ENCODE results near the gene ULK1. TPM values are rescaled to one million over a fixed set of nuclear protein-coding genes. Genes with fewer than 3 reads are reported as not detected.
"Not testable (repeated sequence)": the region's sequence is repeated elsewhere in the genome, so short reads cannot be mapped to it uniquely, and the experiment has no call there.

The ULK1 gene
- total RNA-seq, 1 donor from 2014 or later, result 21.9 TPM

DNA sequence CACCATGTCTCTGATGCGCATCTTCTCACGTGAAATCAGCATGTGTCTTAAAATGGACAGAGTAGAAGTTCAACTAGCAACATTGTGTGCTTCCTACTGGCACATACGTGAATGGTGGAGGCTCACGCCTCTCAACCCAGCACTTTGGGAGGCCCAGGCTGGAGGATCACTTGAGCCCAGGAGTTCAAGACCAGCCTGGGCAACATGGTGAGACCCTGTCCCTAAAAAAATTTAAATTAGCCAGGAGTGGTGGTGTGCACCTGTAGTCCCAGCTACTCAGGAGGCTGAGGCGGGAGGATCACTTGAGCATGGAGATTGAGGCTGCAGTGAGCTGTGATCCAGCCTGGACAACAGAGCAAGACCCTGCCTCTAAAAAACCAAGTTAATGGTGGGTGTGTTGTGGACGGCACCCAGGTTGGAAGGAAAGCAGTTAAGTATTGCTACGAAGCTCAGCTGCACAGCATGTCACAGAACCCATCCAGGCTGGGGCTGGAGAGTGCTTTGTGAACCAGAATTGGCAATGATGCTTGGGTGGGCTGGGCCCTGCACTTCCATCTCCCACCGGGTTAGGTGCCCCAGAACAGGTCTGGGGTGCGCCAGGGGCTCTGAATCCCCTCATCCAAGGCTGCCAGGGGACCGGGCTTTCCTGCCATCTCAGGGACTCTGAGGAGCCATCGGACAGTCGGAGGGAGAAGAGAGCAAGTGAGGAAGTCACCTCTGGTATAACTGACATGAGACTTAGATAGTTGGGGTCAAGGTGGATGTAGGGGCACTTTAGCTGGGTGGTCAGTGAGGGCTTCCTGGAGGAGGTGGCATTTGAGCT, 33.0 kb upstream of the ULK1 start:
- no peak for DNase-seq (ENCODE audit: extremely low read depth, low read depth, low spot score)

DNA sequence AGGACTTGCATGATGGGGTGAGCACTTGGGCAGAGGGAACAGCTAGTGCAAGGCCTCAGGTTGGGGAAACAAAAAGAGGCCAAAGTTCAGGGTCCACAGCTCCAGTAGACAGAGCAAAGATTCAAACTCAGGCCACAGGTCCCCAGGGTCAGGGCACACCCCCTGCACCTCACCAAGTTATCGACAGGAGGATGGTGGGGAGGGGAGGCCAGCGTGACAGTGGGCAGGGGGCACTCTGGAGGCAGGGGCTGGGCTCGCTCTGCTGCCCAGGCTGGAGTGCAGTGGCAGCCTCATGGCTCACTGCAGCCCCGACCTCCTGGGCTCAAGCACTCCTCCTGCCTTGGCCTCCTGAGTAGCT, 32.4 kb upstream of the ULK1 start:
- DNase-seq (ENCODE audit: extremely low read depth, low read depth, low spot score), result no peak

DNA sequence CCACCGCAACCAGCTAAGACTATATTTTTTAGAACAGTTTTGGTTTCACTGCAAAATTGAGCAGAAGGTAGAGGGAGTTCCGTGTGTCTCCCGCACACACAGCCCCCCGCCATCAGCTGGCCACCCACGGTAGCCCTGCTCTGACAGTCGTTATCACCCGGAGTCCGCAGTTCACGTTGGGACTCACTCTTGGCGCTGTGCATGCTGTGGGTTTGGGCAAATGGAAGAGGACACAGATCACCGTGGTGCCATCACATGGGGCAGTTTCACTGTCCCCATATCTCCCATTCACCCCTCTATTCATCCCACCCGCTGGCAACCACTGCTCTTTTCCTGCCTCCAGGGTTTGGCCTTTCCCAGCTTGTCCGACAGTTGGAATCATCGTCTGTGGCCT, 31.8 kb upstream of the ULK1 start:
- DNase-seq (ENCODE audit: extremely low read depth, low read depth, low spot score), result no peak

DNA sequence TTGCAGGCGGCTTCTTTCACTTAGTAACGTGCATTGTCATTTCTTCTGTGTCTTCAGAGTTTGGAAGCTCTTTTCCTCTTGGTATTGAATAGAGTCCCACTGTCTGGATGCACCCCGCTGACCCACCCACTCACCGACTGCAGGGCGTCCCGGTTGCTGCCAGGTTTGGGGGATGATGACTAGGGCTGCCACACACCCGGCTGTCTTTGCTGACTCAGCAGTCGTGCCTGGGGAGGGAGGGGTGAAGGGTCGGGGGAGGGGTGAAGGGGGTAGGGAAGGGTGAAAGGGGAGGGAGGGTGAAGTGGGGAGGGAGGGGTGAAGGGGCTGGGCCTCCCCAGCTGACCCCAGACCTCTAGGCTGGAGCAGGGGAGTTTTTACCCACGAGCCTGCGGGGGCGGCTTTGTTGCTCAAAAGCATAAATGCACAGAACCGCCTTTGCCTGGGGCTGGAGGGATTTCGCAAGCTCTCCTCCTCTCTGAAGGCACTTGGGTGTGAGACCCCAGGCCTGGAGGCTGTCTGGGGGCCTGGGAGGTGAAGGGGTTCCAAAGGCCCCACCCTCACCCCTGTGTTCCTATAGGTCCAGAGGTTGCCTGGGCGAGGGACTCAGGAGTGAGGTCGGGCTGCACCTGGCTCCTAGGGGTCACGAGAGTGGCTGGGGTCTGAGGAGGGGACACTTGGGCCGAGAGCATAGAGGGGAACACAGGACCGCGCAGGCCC, 31.3 kb upstream of the ULK1 start:
- no peak for DNase-seq (ENCODE audit: extremely low read depth, low read depth, low spot score)

DNA sequence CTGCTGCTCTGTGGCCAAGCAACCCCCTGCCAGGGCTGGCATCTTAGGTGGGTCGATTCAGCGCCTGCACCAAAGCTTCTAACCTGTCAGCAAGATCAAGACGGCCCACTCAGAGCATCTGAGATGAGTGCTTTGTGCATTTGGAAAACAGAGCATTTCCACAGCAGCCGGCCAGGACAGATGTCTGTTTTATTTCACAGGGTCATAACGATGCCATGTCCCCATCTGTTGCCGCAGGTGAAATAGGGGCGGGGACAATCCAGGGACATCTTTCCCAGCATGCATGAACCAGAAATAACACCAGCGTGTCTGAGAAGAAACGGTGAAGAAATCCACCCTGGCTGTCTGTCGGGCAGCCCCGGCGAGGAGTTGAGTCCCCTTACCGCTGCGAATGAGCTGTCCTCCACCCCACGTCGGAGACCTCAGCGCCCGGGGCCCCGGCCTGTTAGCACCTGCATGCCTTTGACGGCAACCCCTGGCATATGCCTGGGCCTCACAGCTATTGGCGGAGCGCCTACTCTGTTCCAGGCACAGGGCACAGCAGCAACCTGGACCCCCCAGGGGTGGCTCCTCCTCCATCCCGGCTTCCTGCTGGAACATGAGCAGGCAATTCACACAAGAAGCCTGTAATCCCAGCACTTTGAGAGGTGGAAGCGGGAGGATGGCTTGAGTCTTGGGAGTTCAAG, 30.6 kb upstream of the ULK1 start:
- no peak for DNase-seq (ENCODE audit: extremely low read depth, low read depth, low spot score)

DNA sequence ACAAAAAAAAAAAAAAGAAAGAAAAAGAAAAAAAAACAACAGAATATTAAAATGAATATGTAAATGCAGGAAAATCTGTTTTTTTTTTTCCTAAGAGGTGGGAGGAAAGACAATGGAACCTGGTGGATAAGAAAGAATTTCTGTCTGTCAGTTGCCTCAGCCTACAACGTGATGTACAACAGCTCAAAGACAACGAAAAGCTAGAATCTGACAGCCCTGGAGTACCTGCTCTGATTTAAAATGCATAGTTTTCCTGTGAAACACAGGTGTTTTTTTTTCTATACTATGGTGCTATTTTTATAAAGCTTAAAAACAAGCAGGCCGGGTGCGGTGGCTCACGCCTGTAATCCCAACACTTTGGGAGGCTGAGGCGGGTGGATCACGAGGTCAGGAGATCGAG, 30.0 kb upstream of the ULK1 start:
- DNase-seq (ENCODE audit: extremely low read depth, low read depth, low spot score), result no peak

DNA sequence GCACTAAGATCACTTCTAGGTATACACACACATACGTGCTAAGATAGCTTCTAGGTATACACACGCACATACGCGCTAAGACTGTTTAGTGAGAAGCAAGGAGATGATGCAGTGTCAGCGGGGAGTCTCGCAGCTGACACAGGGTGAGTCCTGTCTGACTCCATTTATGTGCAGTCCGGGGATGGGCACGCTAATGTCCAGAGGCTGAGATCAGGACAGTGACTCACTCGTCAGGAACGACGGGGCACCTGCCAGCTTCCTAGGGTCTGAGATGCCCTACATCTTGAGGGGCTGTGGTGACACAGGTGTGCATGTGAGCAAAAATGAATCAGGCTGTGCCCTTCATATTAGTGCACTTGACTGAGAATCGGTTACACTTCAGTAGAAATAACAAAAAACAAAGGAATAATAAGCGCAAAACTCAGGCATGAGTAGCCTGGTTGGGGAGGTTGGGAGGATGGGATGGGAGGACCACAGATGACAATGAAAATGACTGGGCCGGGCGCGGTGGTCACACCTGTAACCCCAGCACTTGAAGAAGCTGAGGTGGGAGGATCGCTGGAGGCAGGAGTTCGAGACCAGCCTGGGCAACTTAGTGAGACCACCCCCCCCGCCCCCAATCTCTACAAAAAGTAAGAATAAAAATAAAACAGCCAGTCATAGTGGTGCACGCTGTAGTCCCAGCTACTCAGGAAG, 29.1 kb upstream of the ULK1 start:
- DNase-seq (ENCODE audit: extremely low read depth, low read depth, low spot score), result no peak

DNA sequence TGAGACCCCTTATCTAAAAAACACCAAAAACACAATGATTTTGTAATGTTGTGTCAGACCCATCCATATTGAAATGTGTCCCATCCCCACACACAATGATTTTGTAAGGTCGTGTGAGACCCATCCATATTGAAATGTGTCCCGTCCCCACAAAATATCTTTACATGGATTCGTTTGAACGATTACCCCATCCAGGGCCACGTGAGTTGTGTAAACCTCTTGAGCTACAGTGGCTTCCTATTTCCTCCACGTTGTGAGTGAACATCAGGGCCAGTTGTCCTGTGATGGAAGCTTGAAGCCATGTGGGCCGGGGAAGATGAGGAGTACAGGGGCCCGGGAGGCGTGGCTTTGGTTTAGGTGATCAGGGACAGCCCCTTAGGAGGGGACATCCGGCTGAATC, 27.0 kb upstream of the ULK1 start:
- DNase-seq (ENCODE audit: extremely low read depth, low read depth, low spot score), result no peak

DNA sequence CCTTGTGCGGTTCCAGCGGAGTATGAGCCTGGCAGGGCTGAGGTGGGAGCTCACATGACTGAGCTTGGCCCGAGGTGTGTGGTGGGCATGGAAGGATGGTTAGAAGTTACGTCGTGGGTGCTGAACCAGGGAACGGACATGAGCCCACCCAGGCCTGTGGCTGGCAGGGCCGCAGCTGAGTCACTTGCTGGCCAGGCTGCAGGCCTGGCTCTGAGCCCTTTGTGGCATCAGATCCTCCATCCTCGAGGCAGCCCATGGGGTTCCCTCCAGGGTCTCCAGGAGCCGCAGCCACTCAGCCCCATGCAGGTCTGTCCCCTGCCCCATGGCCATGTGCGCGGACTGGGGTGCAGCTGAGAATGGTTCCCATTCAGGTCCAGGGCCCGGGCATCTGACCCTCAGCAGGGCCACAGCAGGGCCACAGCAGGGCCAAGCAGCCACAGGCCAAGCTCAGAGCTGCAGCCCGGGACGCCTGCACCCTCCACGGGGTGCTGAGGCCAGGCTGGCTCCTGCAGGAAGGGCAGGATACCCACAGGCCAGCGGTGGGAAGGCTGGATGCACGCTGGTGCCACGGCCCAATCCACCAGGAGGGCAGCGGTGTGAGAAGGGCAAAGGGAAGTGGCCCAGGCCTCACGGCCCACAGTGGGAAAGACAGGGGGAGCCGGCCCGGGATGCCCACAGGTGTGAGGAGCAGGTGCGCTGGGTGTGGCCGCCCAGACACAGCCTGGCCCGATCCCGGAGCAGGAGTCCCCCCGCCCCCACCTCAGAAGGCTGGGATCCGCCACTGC, 26.3 kb upstream of the ULK1 start:
- DNase-seq (ENCODE audit: extremely low read depth, low read depth, low spot score), result no peak

DNA sequence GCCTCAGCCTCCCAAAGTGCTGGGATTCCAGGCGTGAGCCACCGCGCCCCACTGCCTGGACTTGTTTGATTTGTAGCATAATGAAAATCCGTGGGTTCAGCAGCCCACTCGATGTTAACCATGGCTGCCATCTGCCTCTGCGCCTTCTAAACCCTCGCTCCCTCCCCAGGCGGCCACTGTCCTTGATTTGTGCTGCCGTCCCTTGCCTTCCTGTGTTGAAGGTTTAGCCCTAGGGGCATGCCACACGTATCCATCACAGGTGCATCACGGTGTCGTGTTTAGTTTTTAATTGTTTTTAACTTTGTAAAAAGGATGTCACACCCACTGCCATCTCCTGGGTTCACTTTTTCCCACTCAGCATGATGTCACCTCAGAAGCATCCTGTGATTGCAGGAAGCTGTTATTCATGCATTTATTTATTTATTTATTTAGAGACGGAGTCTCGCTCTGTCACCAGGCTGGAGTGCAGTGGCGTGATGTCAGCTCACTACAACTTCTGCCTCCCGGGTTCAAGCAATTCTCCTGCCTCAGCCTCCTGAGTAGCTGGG, 24.5 kb upstream of the ULK1 start:
- no peak for DNase-seq (ENCODE audit: extremely low read depth, low read depth, low spot score)

DNA sequence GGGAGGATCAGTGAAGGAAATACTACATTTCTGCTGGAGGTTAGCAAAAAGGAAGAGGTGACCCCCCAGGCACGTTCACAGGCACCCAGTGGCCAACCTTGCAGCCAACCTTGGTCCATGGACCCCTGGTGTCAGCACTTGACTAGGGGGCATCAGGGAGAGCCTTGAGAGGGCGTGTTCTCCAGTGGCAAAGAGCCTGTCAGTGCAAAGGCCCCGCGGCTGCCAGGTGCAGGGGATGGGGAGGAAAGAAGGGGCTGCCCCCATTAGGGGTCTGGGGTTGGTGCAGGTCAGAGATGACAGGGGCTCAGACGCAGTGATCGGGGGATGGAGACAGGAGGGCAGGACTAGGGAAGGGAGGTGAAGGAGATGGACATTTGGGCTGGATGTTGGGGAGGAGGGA, 22.7 kb upstream of the ULK1 start:
- no peak for DNase-seq (ENCODE audit: extremely low read depth, low read depth, low spot score)

DNA sequence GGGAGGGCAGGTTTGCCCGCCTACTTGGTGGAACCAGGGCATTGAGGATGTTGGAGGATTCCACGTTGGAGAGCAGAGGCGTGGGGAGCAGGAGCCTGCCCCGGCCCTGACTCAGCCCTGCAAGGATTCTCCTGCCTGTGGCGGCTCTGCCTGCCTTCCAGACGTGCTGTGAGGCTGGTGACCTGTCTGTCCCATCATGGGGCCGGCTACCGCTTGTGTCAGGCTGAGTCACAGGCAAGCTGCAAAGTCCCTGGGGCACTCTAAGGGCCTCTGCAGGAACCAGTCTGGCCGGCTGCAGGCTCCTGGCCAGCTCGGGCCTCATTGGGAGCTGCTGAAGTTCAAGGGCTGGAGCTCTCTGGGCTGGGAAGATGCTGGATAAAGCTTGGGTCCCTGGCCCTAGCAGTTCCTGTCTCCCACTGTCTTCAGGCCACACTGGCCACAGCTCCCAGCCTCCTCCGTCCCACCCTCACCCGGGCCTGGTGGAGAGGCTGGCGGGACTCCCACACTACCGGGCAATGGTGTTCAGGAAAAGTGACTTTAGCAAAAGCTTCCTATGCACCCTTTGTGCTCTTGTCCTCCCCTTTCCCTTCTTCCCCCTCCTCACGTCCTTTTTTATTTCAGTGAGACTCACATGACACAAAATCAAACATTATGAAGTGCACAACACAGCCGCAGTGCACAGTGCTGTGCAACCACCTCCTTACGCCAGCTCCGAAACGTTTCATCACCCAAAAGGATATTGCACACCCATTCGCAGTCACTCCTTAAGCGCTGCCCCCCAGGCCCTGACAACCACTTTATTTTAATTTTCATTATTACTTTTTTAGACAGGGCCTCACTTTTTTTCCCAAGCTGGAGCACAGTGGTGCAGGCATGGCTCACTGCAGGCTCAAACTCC, 22.0 kb upstream of the ULK1 start:
- DNase-seq (ENCODE audit: extremely low read depth, low read depth, low spot score), result no peak

DNA sequence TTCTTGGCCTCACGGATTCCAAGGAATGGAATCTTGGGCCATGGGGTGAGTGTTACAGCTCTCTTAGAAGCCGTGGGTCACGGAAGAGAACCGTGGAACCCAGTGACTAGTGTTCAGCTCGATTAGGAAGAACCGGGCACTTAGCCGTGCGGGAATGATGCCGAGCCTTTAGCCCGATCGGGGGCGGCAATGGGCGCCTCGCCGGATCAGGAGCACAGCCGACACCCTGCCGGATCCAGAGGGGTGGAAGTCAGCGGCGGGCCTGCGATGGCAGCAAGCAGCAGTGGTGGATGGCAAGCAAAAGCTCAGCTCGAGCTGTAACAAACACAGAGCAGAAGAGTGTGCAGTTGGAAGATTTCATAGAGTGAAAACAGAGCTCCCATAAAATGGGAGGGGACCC, 21.1 kb upstream of the ULK1 start:
- DNase-seq (ENCODE audit: extremely low read depth, low read depth, low spot score), result no peak

DNA sequence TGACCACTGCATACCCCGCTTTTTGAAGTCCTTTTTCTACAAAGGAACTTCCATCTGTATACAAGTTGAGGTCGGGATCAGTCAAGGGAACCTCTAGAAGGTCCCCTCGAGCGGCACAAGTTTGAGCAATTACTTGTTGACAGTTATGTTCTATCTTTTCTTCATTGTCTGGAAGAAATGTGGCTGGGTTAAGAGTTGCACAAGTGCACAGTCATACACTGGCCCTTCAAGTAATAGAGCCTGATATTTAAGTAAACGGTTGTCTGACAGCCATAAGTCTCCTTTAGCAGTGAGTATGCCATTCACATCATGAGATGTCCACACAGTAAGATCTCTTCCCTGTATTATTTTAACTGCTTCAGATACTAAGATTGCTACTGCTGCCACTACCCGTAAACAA, 19.4 kb upstream of the ULK1 start:
- not testable (repeated sequence) for DNase-seq (ENCODE audit: extremely low read depth, low read depth, low spot score)

DNA sequence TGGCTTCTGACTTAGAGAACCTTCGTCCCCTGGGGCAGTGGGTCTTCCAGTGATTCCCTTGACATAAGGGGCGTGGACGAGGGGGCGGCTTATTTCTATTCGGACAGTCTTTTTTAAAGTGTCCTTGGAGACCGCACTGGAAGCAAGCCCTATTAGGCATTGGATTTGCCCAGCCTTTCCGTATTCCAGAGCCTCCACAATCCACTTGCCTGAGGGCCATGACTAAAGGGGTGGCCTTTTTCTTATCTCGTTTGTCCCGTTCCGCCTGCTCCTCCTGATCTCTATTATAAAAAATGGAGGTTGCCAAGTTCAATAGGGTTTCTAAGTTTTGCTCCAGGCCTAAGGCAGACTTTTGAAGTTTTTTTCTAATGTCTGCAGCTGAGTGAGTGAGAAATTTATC, 17.2 kb upstream of the ULK1 start:
- DNase-seq (ENCODE audit: extremely low read depth, low read depth, low spot score), result not testable (repeated sequence)

DNA sequence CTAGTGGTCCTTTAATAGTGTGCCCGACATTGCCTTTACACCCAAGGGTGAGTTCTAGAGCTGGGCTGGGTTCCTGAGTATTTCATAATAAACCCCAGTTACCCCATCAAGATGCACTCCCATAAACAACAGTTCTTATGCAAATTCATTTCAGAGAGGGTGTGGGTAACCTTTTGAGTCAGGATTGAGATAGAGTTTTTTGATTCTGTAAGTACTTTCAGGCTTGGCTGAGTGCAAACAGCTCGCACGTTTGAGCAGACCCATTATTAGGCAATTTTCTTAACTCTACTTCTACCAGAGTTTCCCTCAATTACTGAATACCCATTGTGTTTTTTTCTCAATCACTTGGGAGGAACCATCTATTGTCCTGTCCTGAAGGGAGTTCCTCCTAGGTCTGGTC, 16.0 kb upstream of the ULK1 start:
- DNase-seq (ENCODE audit: extremely low read depth, low read depth, low spot score), result not testable (repeated sequence)

DNA sequence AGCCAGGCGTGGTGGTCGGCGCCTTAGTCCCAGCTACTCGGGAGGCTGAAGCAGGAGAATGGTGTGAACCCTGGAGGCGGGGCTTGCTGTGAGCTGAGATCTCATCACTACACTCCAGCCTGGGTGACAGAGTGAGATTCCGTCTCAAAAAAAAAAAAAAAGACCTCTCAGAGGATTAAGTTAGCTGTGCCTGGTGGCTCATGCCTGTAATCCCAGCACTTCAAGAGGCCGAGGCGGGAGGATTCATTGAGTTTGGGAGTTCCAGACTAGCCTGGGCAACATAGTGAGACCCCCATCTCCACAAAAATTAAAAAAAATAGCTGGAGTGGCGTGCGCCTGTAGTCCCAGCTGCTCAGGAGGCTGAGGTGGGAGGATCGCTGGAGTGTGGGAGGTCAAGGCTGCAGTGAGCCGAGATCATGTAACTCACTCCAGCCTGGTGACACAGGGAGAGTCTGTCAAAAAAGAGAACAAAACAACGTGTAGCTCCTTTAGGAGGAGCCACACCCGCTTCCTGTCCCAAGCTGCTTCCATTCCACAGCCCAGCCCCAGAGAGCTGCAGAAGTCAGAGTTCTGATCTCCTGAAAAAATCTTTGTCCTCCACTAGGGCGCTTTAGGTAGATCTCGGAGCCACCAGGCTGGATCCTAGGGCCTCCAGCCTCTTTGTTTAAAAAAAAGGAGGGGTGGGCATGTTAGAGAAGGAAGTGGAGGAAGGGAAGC, 11.5 kb upstream of the ULK1 start:
- DNase-seq (ENCODE audit: extremely low read depth, low read depth, low spot score), result no peak

DNA sequence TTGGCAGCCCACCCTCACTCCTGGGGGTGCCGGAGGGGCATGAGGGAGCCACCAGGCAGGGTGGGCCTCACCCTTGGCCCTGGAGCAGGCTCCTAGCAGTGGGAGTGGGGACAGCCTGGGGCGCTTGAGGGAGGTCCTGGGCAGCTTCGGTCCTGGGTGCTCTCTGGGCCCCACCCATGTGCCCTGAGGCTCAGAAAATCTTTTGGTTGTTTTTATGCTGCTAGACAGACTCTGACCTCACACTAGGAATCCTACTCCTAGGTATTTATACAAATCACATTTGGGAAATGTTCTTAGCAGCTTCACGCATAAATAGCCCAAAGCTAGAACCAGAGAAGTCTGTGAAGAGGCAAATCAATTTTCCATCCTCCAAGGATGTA, 10.9 kb upstream of the ULK1 start:
- no peak for DNase-seq (ENCODE audit: extremely low read depth, low read depth, low spot score)

DNA sequence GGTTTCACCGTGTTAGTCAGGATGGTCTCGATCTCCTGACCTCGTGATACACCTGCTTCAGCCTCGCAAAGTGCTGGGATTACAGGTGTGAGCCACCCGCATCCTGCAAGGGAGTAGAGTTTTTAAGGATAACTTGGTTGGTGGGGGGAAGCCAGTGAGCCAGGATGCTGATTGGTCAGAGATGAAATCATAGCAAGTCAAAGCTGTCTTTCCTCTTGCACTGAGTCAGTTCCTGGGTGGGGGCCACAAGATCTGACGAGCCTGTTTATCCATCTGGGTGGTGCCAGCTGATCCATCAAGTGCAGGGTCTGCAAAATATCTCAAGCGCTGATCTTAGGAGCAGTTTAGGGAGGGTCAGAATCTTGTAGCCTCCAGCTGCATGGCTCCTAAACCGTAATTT, 9.3 kb upstream of the ULK1 start:
- DNase-seq (ENCODE audit: extremely low read depth, low read depth, low spot score), result not testable (repeated sequence)

All from glomerular endothelial cell (primary cell).